Ascending aorta (tissue), 2 donors: ENCODE measurements around the gene GJA4. TPM values are rescaled to one million over a fixed set of nuclear protein-coding genes. Genes with fewer than 3 reads are reported as not detected.

ENCODE experiments used
- DNase-seq, 2 donors: peaks; one replicate each; pipeline ENCODE4 v3.0.0-alpha.2; 2019; ENCODE audit warnings: low spot score in 2 of 2
- H3K27ac ChIP-seq, 2 donors: fragments of 200-600 bp; sonication (generic); one replicate each; pipeline ENCODE4 v1.5.1; 2016 to 2017; ENCODE audit warnings: mild to moderate bottlenecking in 1 of 2
- H3K27me3 ChIP-seq: fragments of 200-600 bp; sonication (generic); one replicate; pipeline ENCODE4 v1.5.1; 2017
- H3K36me3 ChIP-seq, 2 donors: fragments of 200-600 bp; sonication (generic); one replicate each; pipeline ENCODE4 v1.5.1; 2016
- H3K4me1 ChIP-seq, 2 donors: fragments of 200-600 bp; sonication (generic); one replicate each; pipeline ENCODE4 v1.5.1; 2016 to 2017; ENCODE audit warnings: mild to moderate bottlenecking in 1 of 2
- H3K4me3 ChIP-seq, 2 donors: fragments of 200-600 bp; sonication (generic); one replicate each; pipeline ENCODE4 v1.5.1; 2016 to 2017; ENCODE audit warnings: mild to moderate bottlenecking in 1 of 2
- H3K9me3 ChIP-seq, 2 donors: fragments of 200-600 bp; sonication (generic); one replicate each; pipeline ENCODE4 v1.5.1; 2016
- intact Hi-C: fragments of 100-400 bp; cut with DNase I; formaldehyde crosslinking; loops from one replicate; pipeline ENCODE4 v1.15.1; 2023
- total RNA-seq: library from RNA; depleted of rRNA; stranded (reverse); fragments of >200 nt; gene quantifications from one replicate; pipeline ENCODE4 v1.1.0, GENCODE V29; 2016
- TF ChIP-seq, protein P1 (sequence below), 3 experiments: fragments of 200-600 bp in 2 of 3; fragments of 450-650 bp in 1 of 3; sonication (generic) in 2 of 3; IDR thresholded peaks; one replicate each; pipeline ENCODE4 v1.5.1; 2016 to 2019; ENCODE audit warnings: antibody characterized with exemption in 3 of 3, mild to moderate bottlenecking in 1 of 3, moderate library complexity in 1 of 3

GJA4 gene
- total RNA-seq, 1 donor from 2014 or later: 190 TPM

DNA sequence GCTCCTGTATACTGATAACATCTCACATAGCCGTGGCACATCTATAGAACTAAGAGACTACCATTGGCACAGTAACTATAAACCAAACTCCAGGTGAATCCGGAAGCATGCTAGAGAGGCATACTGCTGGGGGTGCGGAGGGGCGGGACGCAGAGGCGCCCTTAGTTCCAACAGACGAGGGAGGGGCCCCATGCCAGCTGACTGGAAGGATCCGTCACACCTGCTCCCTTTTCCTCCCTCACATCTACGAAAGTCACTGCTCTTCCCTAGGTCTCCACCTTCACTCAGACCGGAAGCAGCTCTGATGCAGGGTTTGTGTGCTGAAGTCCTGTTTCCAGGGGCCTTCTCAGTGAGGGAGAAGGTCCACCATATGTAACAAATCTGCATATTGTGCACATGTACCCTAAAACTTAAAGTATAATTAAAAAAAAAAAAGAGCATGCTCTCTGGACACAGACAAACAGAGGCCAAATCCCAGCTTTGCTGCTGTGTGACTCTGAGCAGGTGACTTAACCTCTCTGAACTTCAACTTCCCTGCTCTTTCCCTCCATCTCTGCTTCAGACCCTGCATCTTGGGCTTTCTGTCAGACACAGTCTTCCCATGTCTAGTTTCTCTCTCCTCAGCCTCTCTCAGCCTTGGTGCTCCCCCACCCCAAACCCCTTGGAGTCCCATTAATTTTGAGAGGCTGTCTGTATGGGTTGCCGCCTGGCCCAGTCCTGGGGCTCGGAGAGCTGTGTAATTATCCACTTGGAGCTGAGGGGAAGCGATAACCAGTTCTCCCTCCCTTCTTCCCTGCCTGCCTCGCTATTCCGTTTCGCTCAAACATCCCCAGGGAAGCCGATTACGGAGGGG lies 45.8 kb upstream of the GJA4 start:
- TF ChIP-seq, protein P1, sequence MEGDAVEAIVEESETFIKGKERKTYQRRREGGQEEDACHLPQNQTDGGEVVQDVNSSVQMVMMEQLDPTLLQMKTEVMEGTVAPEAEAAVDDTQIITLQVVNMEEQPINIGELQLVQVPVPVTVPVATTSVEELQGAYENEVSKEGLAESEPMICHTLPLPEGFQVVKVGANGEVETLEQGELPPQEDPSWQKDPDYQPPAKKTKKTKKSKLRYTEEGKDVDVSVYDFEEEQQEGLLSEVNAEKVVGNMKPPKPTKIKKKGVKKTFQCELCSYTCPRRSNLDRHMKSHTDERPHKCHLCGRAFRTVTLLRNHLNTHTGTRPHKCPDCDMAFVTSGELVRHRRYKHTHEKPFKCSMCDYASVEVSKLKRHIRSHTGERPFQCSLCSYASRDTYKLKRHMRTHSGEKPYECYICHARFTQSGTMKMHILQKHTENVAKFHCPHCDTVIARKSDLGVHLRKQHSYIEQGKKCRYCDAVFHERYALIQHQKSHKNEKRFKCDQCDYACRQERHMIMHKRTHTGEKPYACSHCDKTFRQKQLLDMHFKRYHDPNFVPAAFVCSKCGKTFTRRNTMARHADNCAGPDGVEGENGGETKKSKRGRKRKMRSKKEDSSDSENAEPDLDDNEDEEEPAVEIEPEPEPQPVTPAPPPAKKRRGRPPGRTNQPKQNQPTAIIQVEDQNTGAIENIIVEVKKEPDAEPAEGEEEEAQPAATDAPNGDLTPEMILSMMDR (IDR thresholded peaks at IDR 0.05): no peak
- Histone ChIP-seq H3K4me3 (no peak overlapping the region), H3K27ac (no peak overlapping the region), H3K36me3 (no peaks in the 10 kb centered on the region), H3K4me1 (no peaks in the 10 kb centered on the region), H3K27me3 (no peaks in the 10 kb centered on the region), H3K9me3 (no peaks in the 10 kb centered on the region)
- intact Hi-C loops: no loop called here
- DNase-seq: no peak

DNA sequence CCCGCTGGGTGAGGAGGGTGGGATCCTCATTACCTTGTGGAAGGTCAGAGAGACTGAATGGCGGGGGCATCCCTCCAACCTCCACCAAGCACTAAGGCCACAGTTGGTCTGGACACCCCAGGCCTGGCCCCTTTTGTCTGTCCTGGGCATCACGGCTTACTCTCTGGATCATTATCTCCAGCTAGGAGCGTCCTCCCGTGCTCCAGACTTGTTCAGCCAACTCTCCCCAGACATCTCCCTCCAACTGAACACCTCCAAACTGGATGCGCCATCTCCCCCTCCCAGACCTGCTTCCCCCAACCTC lies 45.2 kb upstream of the GJA4 start:
- Histone ChIP-seq H3K27ac (no peak overlapping the region), H3K4me3 (no peak overlapping the region), H3K9me3 (no peaks in the 10 kb centered on the region), H3K27me3 (no peaks in the 10 kb centered on the region), H3K4me1 (no peaks in the 10 kb centered on the region), H3K36me3 (no peaks in the 10 kb centered on the region)
- intact Hi-C loops: no loop called here
- TF ChIP-seq, protein P1 (IDR thresholded peaks at IDR 0.05): no peak
- no peak for DNase-seq

DNA sequence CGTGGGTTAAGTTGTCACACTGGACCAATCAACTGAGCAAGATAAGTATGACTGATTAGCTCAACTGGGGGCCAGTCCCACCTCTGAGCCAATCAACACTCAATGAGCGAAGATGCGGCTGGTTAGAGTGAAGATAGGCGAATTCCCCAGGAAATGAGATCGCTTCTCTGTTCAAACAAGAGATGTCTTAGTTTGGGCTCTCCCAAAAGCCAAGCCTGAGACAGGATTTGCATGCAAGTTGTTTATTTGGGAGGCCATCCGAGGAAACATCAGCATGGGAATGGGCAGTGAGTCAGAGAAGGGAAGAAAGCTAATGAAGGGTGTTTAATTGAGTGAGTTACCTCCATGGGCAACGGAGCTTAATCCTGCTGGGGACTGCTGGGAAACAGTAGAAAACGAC lies 42.8 kb upstream of the GJA4 start:
- Histone ChIP-seq H3K27ac (no peak overlapping the region), H3K4me3 (no peak overlapping the region), H3K27me3 (no peaks in the 10 kb centered on the region), H3K9me3 (no peaks in the 10 kb centered on the region), H3K36me3 (no peaks in the 10 kb centered on the region), H3K4me1 (no peaks in the 10 kb centered on the region)
- TF ChIP-seq, protein P1 (IDR thresholded peaks at IDR 0.05): no peak
- intact Hi-C loops: no loop called here
- DNase-seq: no peak

DNA sequence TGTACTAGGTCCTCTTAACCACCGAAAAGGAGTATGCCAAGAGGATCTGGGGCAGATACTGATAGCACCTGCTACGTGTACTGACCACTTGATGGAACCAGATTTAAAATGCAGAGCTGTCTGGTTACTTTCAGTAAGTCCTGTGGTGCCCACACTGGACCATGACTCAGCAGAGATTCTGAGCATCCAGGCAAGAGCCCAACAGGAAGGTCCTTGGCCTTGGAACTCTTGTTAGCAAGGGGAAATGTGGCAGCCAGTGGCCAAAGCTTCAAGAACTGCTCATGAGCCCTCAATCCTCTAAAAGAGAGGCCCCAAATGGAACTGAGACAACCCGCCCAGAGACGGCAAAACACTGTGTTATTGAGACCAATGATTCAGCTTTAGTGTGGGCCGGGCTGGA lies 42.2 kb upstream of the GJA4 start:
- no peaks in the 10 kb centered on the region for H3K36me3 ChIP-seq
- no peaks in the 10 kb centered on the region for H3K27me3 ChIP-seq
- intact Hi-C loops: no loop called here
- H3K4me3 ChIP-seq: no peak overlapping the region
- H3K9me3 ChIP-seq: no peaks in the 10 kb centered on the region
- DNase-seq: no peak
- no peak overlapping the region for H3K27ac ChIP-seq
- TF ChIP-seq, protein P1 (IDR thresholded peaks at IDR 0.05): no peak
- H3K4me1 ChIP-seq: no peaks in the 10 kb centered on the region

DNA sequence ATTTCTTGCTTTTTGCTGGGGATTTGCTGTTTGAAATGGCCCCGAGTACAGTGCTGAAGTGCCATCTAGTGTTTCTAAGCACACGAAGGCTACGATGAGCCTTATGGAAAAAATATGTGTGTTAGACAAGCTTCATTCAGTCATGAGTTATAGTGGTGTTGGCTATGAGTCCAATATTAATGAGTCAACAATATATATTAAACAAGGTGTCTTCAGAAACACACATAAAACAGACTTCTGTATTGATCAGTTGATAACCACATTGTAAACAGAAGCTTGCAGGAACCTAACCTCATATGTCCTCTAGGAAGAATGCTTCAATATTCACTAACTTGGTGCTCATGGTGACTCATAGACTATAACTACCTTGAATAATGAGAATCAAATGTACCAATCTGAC lies 39.6 kb upstream of the GJA4 start:
- TF ChIP-seq, protein P1 (IDR thresholded peaks at IDR 0.05): no peak

More for the DNA sequence above, 39.6 kb upstream of the GJA4 start:
- H3K9me3 ChIP-seq: no peaks in the 10 kb centered on the region
- H3K27me3 ChIP-seq: no peaks in the 10 kb centered on the region
- H3K4me3 ChIP-seq: no peak overlapping the region
- intact Hi-C loops: no loop called here
- DNase-seq: no peak
- no peak overlapping the region for H3K27ac ChIP-seq
- no peaks in the 10 kb centered on the region for H3K36me3 ChIP-seq
- H3K4me1 ChIP-seq: no peaks in the 10 kb centered on the region
